GM12878 (cell line): ENCODE data around the gene WFS1. TPM values are rescaled to one million over a fixed set of nuclear protein-coding genes. Genes with fewer than 3 reads are reported as not detected.
A peak's percentile ranks its signal among the peaks of the same experiment; 100 is the strongest.

Source experiments
- ATAC-seq: fragments of 200-7000 bp; cut with Tn5 transposase; 3 replicates; pipeline ENCODE4 v1.9.1; 2020; ENCODE audit warnings: mild to moderate bottlenecking, moderate library complexity
- BruUV-seq: library from RNA; stranded (reverse); fragments of 400-500 nt; replicated peaks from 2 replicates; lab custom pipeline; 2021; lab: Mats Ljungman, UMichigan
- CTCF ChIA-PET: fragments of 300-600 bp; sonication (Branson Sonifier 250); formaldehyde crosslinking; extraction: SDS; loops from one replicate; lab custom pipeline; 2021; ENCODE audit warnings: inconsistent platforms; lab: Yijun Ruan, JAX
- POLR2A ChIA-PET: fragments of 350-600 bp; formaldehyde crosslinking; extraction: SDS; loops from one replicate; lab custom pipeline; 2021; ENCODE audit warnings: inconsistent platforms; lab: Charles Lee
- RAD21 ChIA-PET: fragments of 300-600 bp; sonication (Branson Sonifier 250); formaldehyde crosslinking; loops from one replicate; lab custom pipeline; 2023; ENCODE audit warnings: antibody characterized with exemption; ENCODE audit not compliant: unreplicated experiment; lab: Charles Lee
- SMC1A ChIA-PET: fragments of 300-600 bp; sonication (Branson Sonifier 250); formaldehyde crosslinking; loops from one replicate; lab custom pipeline; 2023; ENCODE audit not compliant: unreplicated experiment, uncharacterized antibody; lab: Charles Lee
- DNase-seq: peaks from one replicate; pipeline ENCODE4 v3.0.0-alpha.2; 2011; ENCODE audit warnings: low read depth, low spot score
- FAIRE-seq: peaks from 3 replicates; lab custom pipeline; 2011; peaks lifted over from hg19 to GRCh38; lab: Jason Lieb, UNC
- H2AFZ ChIP-seq: 2 replicates; pipeline ENCODE4 v1.6.0; 2011; ENCODE audit warnings: low read depth, low read length, control low read depth; ENCODE audit not compliant: control insufficient read depth
- H3K27ac ChIP-seq: 2 replicates; pipeline ENCODE4 v1.5.1; 2011; ENCODE audit warnings: control low read depth; ENCODE audit not compliant: control insufficient read depth, insufficient read depth
- H3K27me3 ChIP-seq, 2 experiments: replicated peaks in 1 of 2; 2 replicates each; pipeline versions ENCODE4 v1.6.0 to v1.6.1; 2011; ENCODE audit warnings: low read length in 1 of 2; ENCODE audit not compliant: control insufficient read depth in 2 of 2, insufficient read depth in 2 of 2
- H3K36me3 ChIP-seq, 2 experiments: 2 replicates each; pipeline ENCODE4 v1.5.1; 2011; ENCODE audit warnings: low read length in 1 of 2; ENCODE audit not compliant: control insufficient read depth in 2 of 2, insufficient read depth in 2 of 2
- H3K4me1 ChIP-seq: 2 replicates; pipeline ENCODE4 v1.6.1; 2011; ENCODE audit warnings: mild to moderate bottlenecking, low read length, moderate library complexity, mixed read lengths; ENCODE audit not compliant: control insufficient read depth, insufficient read depth
- H3K4me2 ChIP-seq: 2 replicates; pipeline ENCODE4 v1.6.0; 2011; ENCODE audit warnings: control low read depth; ENCODE audit not compliant: control insufficient read depth, insufficient read depth
- H3K4me3 ChIP-seq: fragments of 200-600 bp; sonication (generic); 2 replicates; pipeline ENCODE4 v1.5.1; 2016
- H3K79me2 ChIP-seq: 2 replicates; pipeline ENCODE4 v1.6.0; 2011; ENCODE audit warnings: low read length; ENCODE audit not compliant: control insufficient read depth, insufficient read depth
- H3K9ac ChIP-seq: 2 replicates; pipeline ENCODE4 v1.8.0; 2011; ENCODE audit warnings: low read length, control low read depth, mixed read lengths; ENCODE audit not compliant: control insufficient read depth, insufficient read depth
- H3K9me3 ChIP-seq: replicated peaks from 3 replicates; pipeline ENCODE4 v1.5.1; 2011; ENCODE audit warnings: mild to moderate bottlenecking, low read length; ENCODE audit not compliant: control insufficient read depth, insufficient read depth
- H4K20me1 ChIP-seq: 2 replicates; pipeline ENCODE4 v1.6.0; 2011; ENCODE audit not compliant: control insufficient read depth, insufficient read depth
- BCL11A ChIP-seq: IDR thresholded peaks from 2 replicates; pipeline ENCODE4 v1.6.1; 2011; ENCODE audit warnings: low read depth, low read length
- BHLHE40 ChIP-seq, 2 experiments: fragments of 450-650 bp in 1 of 2; IDR thresholded peaks; 2 replicates each; pipeline ENCODE4 v1.6.1; 2011 to 2017; ENCODE audit warnings: low read depth in 2 of 2, borderline replicate concordance in 1 of 2, improper control_type of control experiment in 1 of 2, low read length in 1 of 2, mild to moderate bottlenecking in 1 of 2
- DPF2 ChIP-seq: fragments of 450-650 bp; IDR thresholded peaks from 2 replicates; pipeline ENCODE4 v1.6.1; 2017; ENCODE audit warnings: mild to moderate bottlenecking
- EGR1 ChIP-seq, 2 experiments: IDR thresholded peaks; 1 replicate in 1 of 2; 2 replicates in 1 of 2; pipeline ENCODE4 v1.6.1; 2011 to 2012; ENCODE audit warnings: low read depth in 2 of 2, low read length in 2 of 2, borderline replicate concordance in 1 of 2, mild to moderate bottlenecking in 1 of 2, moderate library complexity in 1 of 2
- EP300 ChIP-seq, 2 experiments: fragments of 150-350 bp in 1 of 2; IDR thresholded peaks; 2 replicates each; pipeline ENCODE4 v1.6.1; 2011 to 2012; ENCODE audit warnings: low read depth in 2 of 2, low read length in 2 of 2, borderline replicate concordance in 1 of 2, improper control_type of control experiment in 1 of 2, inconsistent platforms in 1 of 2; ENCODE audit not compliant: control insufficient read depth in 1 of 2
- FOXK2 ChIP-seq: fragments of 450-650 bp; IDR thresholded peaks from 2 replicates; pipeline ENCODE4 v1.6.1; 2017; ENCODE audit warnings: mild to moderate bottlenecking, moderate library complexity
- IKZF1 ChIP-seq: fragments of 450-650 bp; conservative IDR thresholded peaks from 2 replicates; pipeline ENCODE4 v1.6.1; 2017; ENCODE audit warnings: antibody characterized with exemption, mild to moderate bottlenecking
- NR2F1 ChIP-seq: fragments of 450-650 bp; conservative IDR thresholded peaks from 2 replicates; pipeline ENCODE4 v1.6.1; 2017; ENCODE audit warnings: mild to moderate bottlenecking
- PAX5 ChIP-seq: IDR thresholded peaks from 2 replicates; pipeline ENCODE4 v1.6.1; 2011; ENCODE audit warnings: low read depth, low read length, borderline replicate concordance
- RUNX3 ChIP-seq: IDR thresholded peaks from 2 replicates; pipeline ENCODE4 v1.6.1; 2012; ENCODE audit warnings: low read length, inconsistent platforms
- SPI1 ChIP-seq: IDR thresholded peaks from 2 replicates; pipeline ENCODE4 v1.6.1; 2011; ENCODE audit warnings: low read depth, mild to moderate bottlenecking, low read length, moderate library complexity, borderline replicate concordance; ENCODE audit not compliant: insufficient read depth
- SRF ChIP-seq, 2 experiments: IDR thresholded peaks; 2 replicates each; pipeline ENCODE4 v1.6.1; 2011; ENCODE audit warnings: low read depth in 2 of 2, low read length in 2 of 2, mild to moderate bottlenecking in 1 of 2, moderate library complexity in 1 of 2
- TCF12 ChIP-seq: IDR thresholded peaks from 2 replicates; pipeline ENCODE4 v1.6.1; 2011; ENCODE audit warnings: low read depth, mild to moderate bottlenecking, low read length
- TCF3 ChIP-seq: IDR thresholded peaks from 2 replicates; pipeline ENCODE4 v1.6.1; 2012; ENCODE audit warnings: low read depth, mild to moderate bottlenecking, low read length, borderline replicate concordance; ENCODE audit not compliant: insufficient read depth
- ZSCAN29 ChIP-seq: fragments of 450-650 bp; IDR thresholded peaks from 2 replicates; pipeline ENCODE4 v1.6.1; 2017; ENCODE audit warnings: mild to moderate bottlenecking, moderate library complexity
- WGBS: methylation state at CpG from one replicate; pipeline ENCODE4 v1.1.6; 2016; ENCODE audit warnings: low lambda C conversion rate; ENCODE audit not compliant: insufficient replicate concordance, insufficient coverage; ENCODE audit errors: missing lambda C conversion rate; 5-methylcytosine and 5-hydroxymethylcytosine counted together
- in situ Hi-C: fragments of 300-500 bp; cut with MboI; formaldehyde crosslinking; loops from 9 replicates; pipeline ENCODE4 v1.14.3; 2018; ENCODE audit warnings: mixed read lengths
- intact Hi-C: fragments of 100-400 bp; cut with micrococcal nuclease; formaldehyde crosslinking; loops from one replicate; pipeline ENCODE4 v1.14.2; 2022; ENCODE audit not compliant: unreplicated experiment
- polyA plus RNA-seq, 11 experiments: library from polyadenylated mRNA; depleted of rRNA in 4 of 11; unstranded in 6 of 11; stranded (reverse) in 5 of 11; fragments of >200 nt; fragmentation: Nextera tagmentation in 4 of 11; fragmentation: Illumina TruSeq in 1 of 11; extraction: Ambion mirVana in 4 of 11; extraction: Trizol in 1 of 11; gene quantifications; 1 replicate in 1 of 11; 2 replicates in 10 of 11; pipeline versions ENCODE4 v1.2.1 to v1.2.3, GENCODE V29; 2011 to 2016; ENCODE audit warnings: inconsistent platforms in 2 of 11, missing spikeins in 2 of 11, low read depth in 1 of 11
- total RNA-seq, 4 experiments: library from RNA; depleted of rRNA in 3 of 4; stranded (reverse); fragments of >200 nt in 3 of 4; fragmentation: Illumina TruSeq in 1 of 4; extraction: Trizol in 1 of 4; gene quantifications; 2 replicates each; pipeline versions ENCODE4 v1.2.1 to v1.2.3, GENCODE V29; 2013 to 2021
- TF ChIP-seq, protein P1 (sequence below): fragments of 450-650 bp; IDR thresholded peaks from 2 replicates; pipeline ENCODE4 v1.6.1; 2016; ENCODE audit warnings: mild to moderate bottlenecking
- TF ChIP-seq, protein P2 (sequence below): fragments of 450-650 bp; formaldehyde crosslinking; IDR thresholded peaks from 2 replicates; pipeline ENCODE4 v1.5.0; 2022; ENCODE audit warnings: mild to moderate bottlenecking, missing genetic modification characterization
- TF ChIP-seq, protein P3 (sequence below): fragments of 450-650 bp; IDR thresholded peaks from 2 replicates; pipeline ENCODE4 v1.6.1; 2017; ENCODE audit warnings: low read depth, mild to moderate bottlenecking, moderate library complexity

WFS1 gene
- total and polyA plus RNA-seq, 10 of the 15 experiments (the other 5 are each of a cell fraction or from before 2014, with no cell fraction given): 0.31 to 4.7 (median 2.0) TPM

DNA sequence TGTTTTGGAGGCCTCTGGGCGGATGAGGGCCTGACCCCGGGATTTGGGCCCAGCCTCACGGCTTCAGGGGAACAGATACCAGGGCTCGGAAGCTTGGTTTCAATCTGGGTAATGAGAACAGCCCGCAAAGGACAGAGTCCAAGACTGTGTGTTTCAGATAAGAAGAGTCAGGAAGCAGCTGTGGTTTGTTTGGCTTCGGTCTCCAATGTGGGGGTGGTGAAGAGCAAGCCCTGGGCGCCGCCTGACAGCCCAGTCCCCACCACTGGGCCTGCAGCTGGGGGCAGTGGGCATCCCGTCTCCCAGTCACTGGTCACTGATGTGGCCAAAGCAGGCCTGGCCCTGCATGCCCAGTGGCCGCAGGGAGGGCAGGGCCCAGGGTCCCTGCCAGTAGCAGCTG is 9.1 kb downstream of the WFS1 start:
- Histone ChIP-seq H3K4me2 (peak overlapping the region; percentile 69), H3K4me1 (peaks cover 15% of the 10 kb centered on the region), H3K27me3 (no peaks in the 10 kb centered on the region; a peak in 1 of 4 replicates), H4K20me1 (peaks cover 8% of the 10 kb centered on the region), H3K4me3 (no peak overlapping the region), H3K79me2 (no peaks in the 10 kb centered on the region), H3K9me3 (no peaks in the 10 kb centered on the region), H3K9ac (no peak overlapping the region), H3K36me3 (no peaks in the 10 kb centered on the region), H2AFZ (no peak overlapping the region), H3K27ac (no peak overlapping the region)
- BruUV-seq: no TSS peak
- 12% methylated on average over 10 of the region's 10 CpGs for WGBS
- ChIA-PET CTCF (interaction anchor here (0.9 to 2.6 kb wide), 10 partner anchors 9 to 144 kb away, joined by 3 to 17 read pairs (median 4); partner anchors contain the start of gene WFS1), SMC1A (interaction anchor here (0.9 to 2.2 kb wide), 9 partner anchors 9 to 78 kb away, joined by 3 to 15 read pairs (median 4); partner anchors contain the start of genes JAKMIP1 and WFS1), POLR2A (interaction anchor here (0.8 to 1.3 kb wide), 4 partner anchors 9 to 98 kb away, joined by 3 to 5 read pairs (median 4); partner anchors contain the start of genes JAKMIP1 and WFS1), RAD21 (interaction anchor here (0.7 to 2.1 kb wide), 8 partner anchors 12 to 281 kb away, joined by 3 to 10 read pairs (median 5); no protein-coding TSS in a partner anchor)
- in situ Hi-C loops: no loop called here
- ATAC-seq (peak; percentile 94), DNase-seq (peak; percentile 42), FAIRE-seq (peak; percentile 90)
- intact Hi-C loops: no loop called here
- TF ChIP-seq, protein P1, sequence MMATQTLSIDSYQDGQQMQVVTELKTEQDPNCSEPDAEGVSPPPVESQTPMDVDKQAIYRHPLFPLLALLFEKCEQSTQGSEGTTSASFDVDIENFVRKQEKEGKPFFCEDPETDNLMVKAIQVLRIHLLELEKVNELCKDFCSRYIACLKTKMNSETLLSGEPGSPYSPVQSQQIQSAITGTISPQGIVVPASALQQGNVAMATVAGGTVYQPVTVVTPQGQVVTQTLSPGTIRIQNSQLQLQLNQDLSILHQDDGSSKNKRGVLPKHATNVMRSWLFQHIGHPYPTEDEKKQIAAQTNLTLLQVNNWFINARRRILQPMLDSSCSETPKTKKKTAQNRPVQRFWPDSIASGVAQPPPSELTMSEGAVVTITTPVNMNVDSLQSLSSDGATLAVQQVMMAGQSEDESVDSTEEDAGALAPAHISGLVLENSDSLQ: 0 out of 2 replicates have a peak, but pooled peaks have one; percentile 7
- TF ChIP-seq RUNX3 (peak; percentile 91), EP300 (IDR thresholded peaks at IDR 0.05; ENCODE audit: borderline replicate concordance in 1 of 2, control insufficient read depth in 1 of 2, low read depth in 2 of 2, low read length in 2 of 2) (peak in 1 of 2 experiments; percentile 39; a peak in 2 of 4 replicates), IKZF1 (peak; percentile 87), ZSCAN29 (no peak), SRF (IDR thresholded peaks at IDR 0.05; ENCODE audit: low read depth in 2 of 2, low read length in 2 of 2) (no peak), TCF3 (0 out of 2 replicates have a peak, but pooled peaks have one; percentile 39), PAX5 (peak; percentile 40; the same call in 1 of the 2 replicates), SPI1 (peak; percentile 73), FOXK2 (no peak), EGR1 (IDR thresholded peaks at IDR 0.05; ENCODE audit: borderline replicate concordance in 1 of 2, low read depth in 2 of 2, low read length in 2 of 2) (0 out of 3 replicates have a peak, but pooled peaks of 1 of the 2 experiments have one; percentile 32), DPF2 (peak; percentile 78), BCL11A (0 out of 2 replicates have a peak, but pooled peaks have one; percentile 31), TCF12 (peak; percentile 69; the same call in 1 of the 2 replicates), BHLHE40 (IDR thresholded peaks at IDR 0.05; ENCODE audit: borderline replicate concordance in 1 of 2, low read depth in 2 of 2, low read length in 1 of 2) (peak in 1 of 2 experiments; percentile 40; a peak in 1 of 4 replicates), NR2F1 (peak; percentile 71)
- TF ChIP-seq, protein P2, sequence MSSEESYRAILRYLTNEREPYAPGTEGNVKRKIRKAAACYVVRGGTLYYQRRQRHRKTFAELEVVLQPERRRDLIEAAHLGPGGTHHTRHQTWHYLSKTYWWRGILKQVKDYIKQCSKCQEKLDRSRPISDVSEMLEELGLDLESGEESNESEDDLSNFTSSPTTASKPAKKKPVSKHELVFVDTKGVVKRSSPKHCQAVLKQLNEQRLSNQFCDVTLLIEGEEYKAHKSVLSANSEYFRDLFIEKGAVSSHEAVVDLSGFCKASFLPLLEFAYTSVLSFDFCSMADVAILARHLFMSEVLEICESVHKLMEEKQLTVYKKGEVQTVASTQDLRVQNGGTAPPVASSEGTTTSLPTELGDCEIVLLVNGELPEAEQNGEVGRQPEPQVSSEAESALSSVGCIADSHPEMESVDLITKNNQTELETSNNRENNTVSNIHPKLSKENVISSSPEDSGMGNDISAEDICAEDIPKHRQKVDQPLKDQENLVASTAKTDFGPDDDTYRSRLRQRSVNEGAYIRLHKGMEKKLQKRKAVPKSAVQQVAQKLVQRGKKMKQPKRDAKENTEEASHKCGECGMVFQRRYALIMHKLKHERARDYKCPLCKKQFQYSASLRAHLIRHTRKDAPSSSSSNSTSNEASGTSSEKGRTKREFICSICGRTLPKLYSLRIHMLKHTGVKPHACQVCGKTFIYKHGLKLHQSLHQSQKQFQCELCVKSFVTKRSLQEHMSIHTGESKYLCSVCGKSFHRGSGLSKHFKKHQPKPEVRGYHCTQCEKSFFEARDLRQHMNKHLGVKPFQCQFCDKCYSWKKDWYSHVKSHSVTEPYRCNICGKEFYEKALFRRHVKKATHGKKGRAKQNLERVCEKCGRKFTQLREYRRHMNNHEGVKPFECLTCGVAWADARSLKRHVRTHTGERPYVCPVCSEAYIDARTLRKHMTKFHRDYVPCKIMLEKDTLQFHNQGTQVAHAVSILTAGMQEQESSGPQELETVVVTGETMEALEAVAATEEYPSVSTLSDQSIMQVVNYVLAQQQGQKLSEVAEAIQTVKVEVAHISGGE (CRISPR knock-in tag): no peak
- TF ChIP-seq, protein P3, sequence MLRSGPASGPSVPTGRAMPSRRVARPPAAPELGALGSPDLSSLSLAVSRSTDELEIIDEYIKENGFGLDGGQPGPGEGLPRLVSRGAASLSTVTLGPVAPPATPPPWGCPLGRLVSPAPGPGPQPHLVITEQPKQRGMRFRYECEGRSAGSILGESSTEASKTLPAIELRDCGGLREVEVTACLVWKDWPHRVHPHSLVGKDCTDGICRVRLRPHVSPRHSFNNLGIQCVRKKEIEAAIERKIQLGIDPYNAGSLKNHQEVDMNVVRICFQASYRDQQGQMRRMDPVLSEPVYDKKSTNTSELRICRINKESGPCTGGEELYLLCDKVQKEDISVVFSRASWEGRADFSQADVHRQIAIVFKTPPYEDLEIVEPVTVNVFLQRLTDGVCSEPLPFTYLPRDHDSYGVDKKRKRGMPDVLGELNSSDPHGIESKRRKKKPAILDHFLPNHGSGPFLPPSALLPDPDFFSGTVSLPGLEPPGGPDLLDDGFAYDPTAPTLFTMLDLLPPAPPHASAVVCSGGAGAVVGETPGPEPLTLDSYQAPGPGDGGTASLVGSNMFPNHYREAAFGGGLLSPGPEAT: peak; percentile 62
